Choroid plexus epithelial cell (primary cell): ENCODE measurements around the gene CFAP20.

Experiments used
- DNase-seq: peaks from one replicate; pipeline ENCODE4 v3.0.0-alpha.2; 2010; ENCODE audit warnings: low read depth
- H3K4me3 ChIP-seq: 2 replicates; pipeline ENCODE4 v1.5.1; 2011; ENCODE audit warnings: low read depth, mild to moderate bottlenecking, control low read depth, low read length, moderate library complexity
- TF ChIP-seq, protein P1 (sequence below): conservative IDR thresholded peaks from 2 replicates; pipeline ENCODE4 v1.5.1; 2011; ENCODE audit warnings: low read depth, mild to moderate bottlenecking, control low read depth, inconsistent platforms, low read length, moderate library complexity

Gene CFAP20

DNA sequence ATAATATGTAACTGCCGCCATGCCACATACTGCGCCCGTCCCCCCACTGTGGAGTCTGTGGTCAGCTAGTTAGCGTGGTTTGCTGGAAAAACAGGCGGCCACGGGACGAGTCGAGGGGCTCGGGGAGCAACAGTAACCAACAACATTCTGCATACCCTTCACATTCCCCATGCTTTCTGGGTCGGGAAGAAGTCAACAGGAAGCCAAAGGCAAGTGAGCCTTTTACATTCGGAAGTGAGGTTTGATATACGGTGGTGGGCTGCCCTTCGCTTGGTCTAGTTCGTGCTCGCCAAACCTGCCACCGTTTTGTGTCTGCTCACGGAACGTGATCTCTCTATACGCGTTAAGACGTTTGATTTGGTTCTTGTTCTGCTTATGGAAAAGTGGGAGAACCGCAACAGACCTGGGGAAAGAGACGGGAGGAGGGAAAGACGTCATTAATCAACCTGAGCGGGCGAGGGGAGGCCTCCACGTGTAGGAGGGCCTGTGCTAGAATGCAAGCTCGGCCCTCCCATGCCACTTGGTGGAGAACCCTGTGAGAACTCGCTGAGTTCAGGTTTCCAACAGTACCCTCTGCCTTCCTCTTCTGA is 28.9 kb upstream of the CFAP20 start:
- TF ChIP-seq, protein P1, sequence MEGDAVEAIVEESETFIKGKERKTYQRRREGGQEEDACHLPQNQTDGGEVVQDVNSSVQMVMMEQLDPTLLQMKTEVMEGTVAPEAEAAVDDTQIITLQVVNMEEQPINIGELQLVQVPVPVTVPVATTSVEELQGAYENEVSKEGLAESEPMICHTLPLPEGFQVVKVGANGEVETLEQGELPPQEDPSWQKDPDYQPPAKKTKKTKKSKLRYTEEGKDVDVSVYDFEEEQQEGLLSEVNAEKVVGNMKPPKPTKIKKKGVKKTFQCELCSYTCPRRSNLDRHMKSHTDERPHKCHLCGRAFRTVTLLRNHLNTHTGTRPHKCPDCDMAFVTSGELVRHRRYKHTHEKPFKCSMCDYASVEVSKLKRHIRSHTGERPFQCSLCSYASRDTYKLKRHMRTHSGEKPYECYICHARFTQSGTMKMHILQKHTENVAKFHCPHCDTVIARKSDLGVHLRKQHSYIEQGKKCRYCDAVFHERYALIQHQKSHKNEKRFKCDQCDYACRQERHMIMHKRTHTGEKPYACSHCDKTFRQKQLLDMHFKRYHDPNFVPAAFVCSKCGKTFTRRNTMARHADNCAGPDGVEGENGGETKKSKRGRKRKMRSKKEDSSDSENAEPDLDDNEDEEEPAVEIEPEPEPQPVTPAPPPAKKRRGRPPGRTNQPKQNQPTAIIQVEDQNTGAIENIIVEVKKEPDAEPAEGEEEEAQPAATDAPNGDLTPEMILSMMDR = no peak
- H3K4me3 ChIP-seq = no peak overlapping the region
- DNase-seq = no peak

DNA sequence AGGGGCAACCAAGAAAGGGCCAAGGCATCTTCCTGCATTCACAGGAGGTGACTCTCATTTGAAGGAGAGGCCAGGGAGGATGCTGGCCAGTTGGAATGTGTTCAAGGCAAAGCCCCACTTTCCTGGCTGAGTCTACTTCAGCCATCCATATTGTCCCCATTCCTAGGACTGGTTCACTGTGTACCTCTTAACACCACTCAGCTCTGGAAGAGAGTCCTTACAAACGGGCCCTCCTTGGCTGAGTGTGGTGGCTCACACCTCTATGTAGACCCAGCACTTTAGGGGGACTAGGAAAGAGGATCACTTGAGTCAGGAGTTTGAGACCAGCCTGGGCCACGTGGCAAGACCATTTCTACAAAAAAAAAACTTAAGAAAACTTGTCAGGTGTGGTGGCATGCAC is 28.1 kb upstream of the CFAP20 start:
- no peak for DNase-seq
- TF ChIP-seq, protein P1 = no peak
- H3K4me3 ChIP-seq = no peak overlapping the region

DNA sequence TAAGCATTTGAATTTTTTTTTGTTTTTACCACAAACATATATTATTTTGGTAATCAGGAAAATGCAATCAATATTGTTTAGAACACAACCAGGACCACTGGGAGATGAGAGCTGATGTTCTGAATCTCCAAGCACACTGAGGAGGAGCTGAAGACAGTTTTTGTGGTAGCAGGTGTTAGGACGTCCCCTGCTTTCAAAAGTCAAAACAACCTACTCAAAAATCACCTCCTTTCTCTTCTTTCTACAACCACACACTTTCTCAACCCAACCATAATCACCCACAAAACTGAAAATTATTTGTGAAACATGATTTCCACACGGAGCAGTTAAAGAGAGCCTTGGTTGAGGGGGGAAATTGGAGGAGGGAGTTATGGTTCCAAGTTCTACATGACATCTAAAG is 26.7 kb upstream of the CFAP20 start:
- no peak overlapping the region for H3K4me3 ChIP-seq
- TF ChIP-seq, protein P1 = no peak
- no peak for DNase-seq

DNA sequence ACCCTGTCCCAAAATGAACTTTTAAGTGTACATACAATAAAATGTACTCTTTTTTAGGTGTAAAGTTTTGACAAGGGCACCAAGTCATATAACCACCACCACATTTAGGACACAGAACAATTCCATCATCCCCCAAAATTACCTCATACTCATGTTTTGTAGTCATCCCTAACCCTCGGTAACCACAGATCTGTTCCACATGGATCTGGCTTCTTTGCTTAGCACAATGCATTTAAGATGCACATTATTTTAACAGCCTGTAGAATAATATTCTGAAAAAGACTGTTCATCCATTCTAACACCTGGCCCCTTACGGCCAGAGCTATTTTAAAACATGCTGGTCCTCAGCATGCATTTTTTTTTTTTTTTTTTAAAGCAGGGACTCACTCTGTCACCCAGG is 25.2 kb upstream of the CFAP20 start:
- TF ChIP-seq, protein P1 = no peak
- DNase-seq = no peak
- H3K4me3 ChIP-seq = no peak overlapping the region

DNA sequence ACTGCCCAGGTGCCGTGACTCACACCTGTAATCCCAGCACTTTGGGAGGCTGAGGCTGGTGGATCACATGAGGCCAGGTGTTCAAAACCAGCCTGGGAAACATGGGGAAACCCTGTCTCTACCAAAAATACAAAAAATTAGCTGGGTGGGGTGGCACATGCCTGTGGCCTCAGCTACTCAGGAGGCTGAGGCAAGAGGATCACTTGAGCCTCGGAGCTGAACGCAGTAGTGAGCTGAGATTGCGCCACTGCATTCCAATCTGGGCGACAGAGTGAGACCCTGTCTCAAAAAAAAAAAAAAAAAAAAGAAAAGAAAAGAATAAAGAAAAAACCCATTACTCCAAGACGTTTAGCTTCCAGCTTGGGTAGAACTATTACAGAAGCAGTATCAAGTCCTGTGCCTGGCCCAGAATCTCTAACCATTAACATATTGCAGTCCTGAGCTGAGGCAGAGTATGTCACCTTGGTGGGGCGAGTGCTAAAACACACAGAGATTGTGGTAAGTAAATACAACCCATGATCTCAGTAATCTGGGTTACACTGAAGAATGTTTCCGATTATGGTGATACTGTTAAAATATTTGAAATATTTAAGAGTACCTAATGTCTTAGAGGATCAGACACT is 23.2 kb upstream of the CFAP20 start:
- no peak overlapping the region for H3K4me3 ChIP-seq
- no peak for DNase-seq
- TF ChIP-seq, protein P1 = no peak

DNA sequence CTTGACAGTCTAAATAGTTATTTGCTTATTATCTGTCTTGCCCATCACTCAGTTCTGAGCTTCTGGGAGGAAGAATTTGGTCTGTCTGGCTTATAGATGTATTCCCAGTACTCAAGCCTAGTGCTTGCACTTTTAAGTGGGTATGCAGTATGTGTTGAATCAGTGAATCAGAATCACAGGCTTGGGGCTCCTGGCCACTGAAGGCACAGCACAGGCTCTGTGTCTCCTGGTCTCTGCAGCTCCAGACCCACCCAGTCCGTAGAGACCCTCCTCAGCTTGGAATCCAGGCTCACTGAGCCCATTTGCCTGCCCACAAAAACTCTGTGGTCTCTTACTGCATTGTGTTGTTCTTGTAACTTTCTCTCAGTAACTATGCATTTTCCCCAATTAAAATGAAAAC is 19.3 kb upstream of the CFAP20 start:
- TF ChIP-seq, protein P1 = no peak
- DNase-seq = no peak
- H3K4me3 ChIP-seq = no peak overlapping the region

DNA sequence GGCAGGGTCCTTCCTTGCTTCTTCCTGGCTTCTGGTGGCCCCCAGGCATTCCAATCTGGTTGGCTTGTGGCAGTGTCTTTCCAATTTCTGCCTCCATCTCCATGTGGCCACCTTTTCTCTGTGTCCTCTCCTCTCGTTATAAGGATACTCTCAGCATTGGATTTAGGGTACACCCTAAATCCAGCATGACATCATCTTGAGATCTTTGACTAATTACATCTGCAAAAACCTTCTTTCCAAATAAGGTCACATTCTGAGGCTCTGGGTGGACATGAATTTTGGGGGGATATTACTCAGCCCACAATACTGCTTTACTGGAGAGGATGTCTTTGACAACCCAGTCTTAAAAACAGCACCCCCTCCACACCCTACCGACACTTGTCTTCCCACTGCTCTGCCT is 18.9 kb upstream of the CFAP20 start:
- TF ChIP-seq, protein P1 = no peak
- H3K4me3 ChIP-seq = no peak overlapping the region
- no peak for DNase-seq
